HEK293 (cell line): ENCODE results near the gene MYO5B.

Experiments
- KLF16 ChIP-seq: fragments of 450-650 bp; formaldehyde crosslinking; IDR thresholded peaks from 2 replicates; pipeline ENCODE4 v1.5.1; 2017; ENCODE audit warnings: missing biosample characterization, missing genetic modification characterization
- ZNF792 ChIP-seq: fragments of 450-650 bp; formaldehyde crosslinking; IDR thresholded peaks from 2 replicates; pipeline ENCODE4 v1.5.1; 2016; ENCODE audit warnings: missing biosample characterization, missing genetic modification characterization
- TF ChIP-seq, protein P1 (sequence below): fragments of 450-650 bp; formaldehyde crosslinking; IDR thresholded peaks from 2 replicates; pipeline ENCODE4 v1.5.1; 2016; ENCODE audit warnings: missing biosample characterization, missing genetic modification characterization
- TF ChIP-seq, protein P2 (sequence below): fragments of 450-650 bp; formaldehyde crosslinking; IDR thresholded peaks from 2 replicates; pipeline ENCODE4 v1.5.1; 2016; ENCODE audit warnings: missing biosample characterization, missing genetic modification characterization, low read depth

DNA sequence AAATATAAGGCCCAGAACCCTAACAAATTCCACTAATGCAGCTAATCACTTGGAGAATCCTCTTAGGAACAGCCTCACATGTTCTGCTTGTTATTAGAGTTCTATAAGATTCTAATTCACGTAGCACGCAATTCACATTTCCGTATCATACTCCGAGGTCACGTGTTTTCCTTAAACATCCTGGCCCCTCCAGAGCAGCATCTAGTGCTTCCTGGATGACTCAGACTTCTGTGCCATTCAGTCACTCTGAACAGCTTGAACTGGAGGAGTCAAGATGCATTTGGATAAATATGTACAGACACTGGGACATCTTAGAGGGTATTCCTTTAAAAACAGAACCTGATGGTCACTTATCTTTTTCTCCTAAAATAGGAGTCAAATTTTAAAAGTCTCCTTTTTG is 156.5 kb downstream of the MYO5B start:
- TF ChIP-seq, protein P1, sequence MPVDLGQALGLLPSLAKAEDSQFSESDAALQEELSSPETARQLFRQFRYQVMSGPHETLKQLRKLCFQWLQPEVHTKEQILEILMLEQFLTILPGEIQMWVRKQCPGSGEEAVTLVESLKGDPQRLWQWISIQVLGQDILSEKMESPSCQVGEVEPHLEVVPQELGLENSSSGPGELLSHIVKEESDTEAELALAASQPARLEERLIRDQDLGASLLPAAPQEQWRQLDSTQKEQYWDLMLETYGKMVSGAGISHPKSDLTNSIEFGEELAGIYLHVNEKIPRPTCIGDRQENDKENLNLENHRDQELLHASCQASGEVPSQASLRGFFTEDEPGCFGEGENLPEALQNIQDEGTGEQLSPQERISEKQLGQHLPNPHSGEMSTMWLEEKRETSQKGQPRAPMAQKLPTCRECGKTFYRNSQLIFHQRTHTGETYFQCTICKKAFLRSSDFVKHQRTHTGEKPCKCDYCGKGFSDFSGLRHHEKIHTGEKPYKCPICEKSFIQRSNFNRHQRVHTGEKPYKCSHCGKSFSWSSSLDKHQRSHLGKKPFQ (tag by site-specific recombination), result no peak
- TF ChIP-seq KLF16 (tag by site-specific recombination) (no peak), ZNF792 (tag by site-specific recombination) (no peak)
- TF ChIP-seq, protein P2, sequence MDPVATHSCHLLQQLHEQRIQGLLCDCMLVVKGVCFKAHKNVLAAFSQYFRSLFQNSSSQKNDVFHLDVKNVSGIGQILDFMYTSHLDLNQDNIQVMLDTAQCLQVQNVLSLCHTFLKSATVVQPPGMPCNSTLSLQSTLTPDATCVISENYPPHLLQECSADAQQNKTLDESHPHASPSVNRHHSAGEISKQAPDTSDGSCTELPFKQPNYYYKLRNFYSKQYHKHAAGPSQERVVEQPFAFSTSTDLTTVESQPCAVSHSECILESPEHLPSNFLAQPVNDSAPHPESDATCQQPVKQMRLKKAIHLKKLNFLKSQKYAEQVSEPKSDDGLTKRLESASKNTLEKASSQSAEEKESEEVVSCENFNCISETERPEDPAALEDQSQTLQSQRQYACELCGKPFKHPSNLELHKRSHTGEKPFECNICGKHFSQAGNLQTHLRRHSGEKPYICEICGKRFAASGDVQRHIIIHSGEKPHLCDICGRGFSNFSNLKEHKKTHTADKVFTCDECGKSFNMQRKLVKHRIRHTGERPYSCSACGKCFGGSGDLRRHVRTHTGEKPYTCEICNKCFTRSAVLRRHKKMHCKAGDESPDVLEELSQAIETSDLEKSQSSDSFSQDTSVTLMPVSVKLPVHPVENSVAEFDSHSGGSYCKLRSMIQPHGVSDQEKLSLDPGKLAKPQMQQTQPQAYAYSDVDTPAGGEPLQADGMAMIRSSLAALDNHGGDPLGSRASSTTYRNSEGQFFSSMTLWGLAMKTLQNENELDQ, result no peak
